Raji (cell line): ENCODE data around the gene GAS2L1.

Experiments
- POLR2A ChIP-seq: IDR thresholded peaks from 2 replicates; pipeline ENCODE4 v1.6.1; 2011; ENCODE audit warnings: low read depth, low read length, control low read depth; ENCODE audit not compliant: insufficient read depth

GAS2L1 gene

DNA sequence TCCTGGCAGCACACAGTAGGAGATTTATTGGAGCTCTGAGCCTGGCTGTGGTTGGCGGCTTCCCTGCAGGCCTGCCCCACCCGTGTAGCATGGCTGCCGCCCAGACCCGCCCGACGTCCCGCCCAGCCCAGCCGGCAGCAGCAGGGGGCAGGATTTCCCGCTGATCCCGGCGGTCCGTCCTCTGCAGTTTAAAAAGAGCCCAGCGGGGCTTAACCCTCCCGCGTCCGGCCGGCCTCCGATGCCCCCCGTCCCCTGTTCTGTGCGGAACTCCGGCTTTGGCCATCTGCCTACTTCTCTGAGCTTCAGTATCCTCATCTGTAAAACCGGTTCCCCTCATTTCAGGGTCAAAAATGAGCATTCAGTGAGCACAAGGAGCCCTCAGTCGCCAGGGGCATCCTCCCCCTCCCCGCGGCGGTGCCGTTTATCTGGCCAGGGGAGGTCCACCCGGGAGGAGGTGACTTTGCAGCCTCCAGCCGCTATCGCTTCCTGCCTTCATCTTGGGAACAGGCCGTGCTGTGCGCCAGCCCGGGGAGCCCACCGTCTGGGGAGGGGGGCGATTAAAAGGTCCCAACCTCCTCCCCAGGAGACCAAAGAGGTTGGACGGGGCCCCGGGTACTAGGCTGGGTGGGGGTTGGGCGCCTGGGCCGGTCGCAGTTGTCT, at the start of gene GAS2L1:
Gene GAS2L1, plus strand, starts transcription at position 476 of the 660 bp plus-strand sequence. CDS start 1,456 bp downstream, outside the sequence.
- no peak for TF ChIP-seq POLR2A

DNA sequence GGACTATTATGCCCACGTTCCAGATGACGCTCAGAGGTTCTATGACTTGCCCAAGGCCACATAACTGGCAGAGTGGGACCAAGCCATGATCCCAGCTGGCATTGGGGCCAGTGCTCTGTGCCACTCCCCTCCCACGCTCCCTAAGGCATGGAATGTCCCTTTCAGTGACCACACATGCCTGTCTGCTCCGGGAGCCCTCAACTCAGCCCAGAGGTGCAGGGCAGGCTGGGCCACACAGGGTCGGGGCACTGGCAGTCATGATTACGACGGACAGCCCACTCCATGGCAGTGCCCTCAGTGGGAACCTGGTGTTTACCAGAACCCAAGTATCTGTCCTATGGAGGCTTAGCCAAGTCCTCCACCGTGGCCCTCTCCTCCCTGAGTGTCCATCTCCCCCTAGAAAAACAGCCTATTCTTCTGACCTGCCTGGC, 48.7 kb upstream of the GAS2L1 start:
- no peak for TF ChIP-seq POLR2A

DNA sequence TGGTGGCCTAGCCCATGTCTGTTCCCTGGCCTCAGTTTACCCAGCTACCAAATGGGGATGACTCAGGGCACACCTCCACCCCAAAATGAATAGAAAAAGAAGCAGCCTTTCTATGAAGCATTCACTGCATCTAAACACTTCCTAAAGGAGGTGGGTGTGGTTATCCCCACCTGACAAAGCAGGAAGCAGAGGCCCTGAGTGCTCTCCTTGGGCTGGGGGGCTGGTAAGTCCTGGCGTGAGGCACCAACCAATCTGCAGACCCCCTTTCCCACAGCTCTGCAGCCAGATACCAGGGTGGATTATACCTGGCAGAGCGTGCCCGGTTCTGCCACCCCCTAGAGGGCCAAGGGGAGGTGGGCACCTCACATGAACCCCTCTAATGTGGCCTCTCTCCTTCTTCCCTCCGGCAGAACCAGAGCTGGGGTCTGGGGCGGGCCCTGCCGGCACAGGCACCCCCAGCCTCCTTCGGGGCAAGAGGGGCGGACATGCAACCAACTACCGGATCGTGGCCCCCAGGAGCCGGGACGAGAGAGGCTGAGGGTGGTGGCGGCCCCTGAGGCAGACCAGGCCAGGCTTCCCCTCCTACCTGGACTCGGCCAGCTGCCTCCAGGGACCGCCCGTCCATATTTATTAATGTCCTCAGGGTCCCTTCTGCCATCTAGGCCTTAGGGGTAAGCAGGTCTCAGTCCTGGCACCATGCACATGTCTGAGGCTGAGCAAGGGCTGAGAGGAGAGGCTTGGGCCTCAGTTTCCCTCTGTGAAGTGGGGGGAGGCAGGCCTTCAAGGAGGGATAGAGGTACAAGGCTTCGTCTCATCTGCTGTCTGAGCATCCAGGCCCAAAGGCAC, 47.8 kb upstream of the GAS2L1 start:
- no peak for TF ChIP-seq POLR2A

- TF ChIP-seq POLR2A = no peak
Observed at GRCh38 chr22:29259253-29259899, 47.1 kb upstream of the GAS2L1 start.

DNA sequence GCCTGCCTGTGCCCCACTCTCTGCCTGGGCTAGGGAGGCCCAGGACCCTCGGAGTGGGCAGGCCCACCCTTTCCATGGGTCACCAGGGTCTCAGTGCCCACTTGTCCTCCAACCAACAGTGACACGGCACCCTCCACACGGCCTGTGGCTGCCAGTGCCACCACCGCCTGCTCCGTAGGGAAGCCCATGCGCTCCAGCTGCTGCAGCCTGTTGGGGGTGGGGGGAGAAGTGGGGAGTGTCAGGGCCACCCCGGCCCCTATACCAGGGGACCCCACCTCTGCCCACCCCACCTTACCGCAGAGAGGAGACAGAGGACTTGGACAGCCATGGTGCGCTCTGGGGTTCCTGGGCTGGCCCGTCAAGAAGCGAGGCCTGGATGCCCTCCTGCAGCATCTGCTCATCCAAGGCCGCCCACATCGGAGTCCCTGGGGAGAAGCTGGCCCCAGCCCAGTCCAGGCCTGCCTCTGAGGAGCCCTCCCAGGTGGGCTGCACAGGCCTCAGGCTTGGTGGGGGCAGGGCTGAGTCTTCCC, 46.4 kb upstream of the GAS2L1 start:
- TF ChIP-seq POLR2A = no peak

- 0 out of 2 replicates have a peak, but pooled peaks have one; percentile 6 for TF ChIP-seq POLR2A
Observed at GRCh38 chr22:29260601-29261315, 45.7 kb upstream of the GAS2L1 start.

DNA sequence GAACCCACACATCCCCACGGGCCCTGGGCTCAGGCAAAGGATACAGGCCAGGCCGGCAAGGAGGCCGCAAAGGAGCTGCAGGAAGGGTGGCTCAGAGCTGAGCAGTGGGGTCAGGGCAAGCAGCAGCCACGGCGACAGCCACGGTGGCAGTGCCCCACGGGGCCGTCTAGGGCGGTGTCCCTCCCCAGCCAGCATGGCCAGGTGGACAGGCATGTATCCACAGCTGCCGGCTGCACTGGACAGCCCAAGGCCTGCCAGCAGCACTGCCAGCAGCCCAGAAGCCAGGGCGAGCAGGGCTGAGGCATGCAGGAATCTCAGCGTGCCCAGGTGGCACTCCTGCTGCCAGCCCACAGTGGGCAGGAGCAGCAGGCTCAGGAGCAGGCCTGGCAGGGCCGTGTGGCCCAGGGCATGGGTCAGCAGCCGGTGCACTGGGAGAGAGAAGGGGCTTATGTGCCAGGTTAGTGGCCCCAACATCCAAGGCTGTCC, 42.6 kb upstream of the GAS2L1 start:
- TF ChIP-seq POLR2A = no peak

- TF ChIP-seq POLR2A = no peak
Observed at GRCh38 chr22:29265305-29265704, 41.1 kb upstream of the GAS2L1 start.

DNA sequence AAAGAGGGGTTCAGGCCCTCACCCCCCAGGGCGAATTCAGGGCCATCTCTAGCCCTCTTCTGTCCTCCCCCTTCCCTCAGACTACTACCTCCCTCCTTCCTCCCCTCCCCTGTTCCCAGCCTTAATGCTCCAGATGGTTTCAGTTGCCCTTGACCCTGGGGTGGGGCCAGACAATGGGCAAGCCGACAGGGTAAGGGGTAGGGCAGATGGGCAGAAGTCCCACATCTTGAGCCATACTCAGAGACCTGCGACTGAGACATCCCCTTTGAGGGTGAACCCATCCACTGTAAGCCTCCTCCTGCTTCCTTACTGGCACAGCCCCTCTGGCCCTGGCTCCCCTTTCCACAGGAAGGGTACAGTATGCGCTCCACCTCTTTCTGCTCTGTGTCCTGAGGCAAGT, 40.5 kb upstream of the GAS2L1 start:
- no peak for TF ChIP-seq POLR2A

- TF ChIP-seq POLR2A = no peak
Observed at GRCh38 chr22:29266564-29267461, 39.6 kb upstream of the GAS2L1 start.

- TF ChIP-seq POLR2A = no peak
Observed at GRCh38 chr22:29267462-29267857, 39.0 kb upstream of the GAS2L1 start.

DNA sequence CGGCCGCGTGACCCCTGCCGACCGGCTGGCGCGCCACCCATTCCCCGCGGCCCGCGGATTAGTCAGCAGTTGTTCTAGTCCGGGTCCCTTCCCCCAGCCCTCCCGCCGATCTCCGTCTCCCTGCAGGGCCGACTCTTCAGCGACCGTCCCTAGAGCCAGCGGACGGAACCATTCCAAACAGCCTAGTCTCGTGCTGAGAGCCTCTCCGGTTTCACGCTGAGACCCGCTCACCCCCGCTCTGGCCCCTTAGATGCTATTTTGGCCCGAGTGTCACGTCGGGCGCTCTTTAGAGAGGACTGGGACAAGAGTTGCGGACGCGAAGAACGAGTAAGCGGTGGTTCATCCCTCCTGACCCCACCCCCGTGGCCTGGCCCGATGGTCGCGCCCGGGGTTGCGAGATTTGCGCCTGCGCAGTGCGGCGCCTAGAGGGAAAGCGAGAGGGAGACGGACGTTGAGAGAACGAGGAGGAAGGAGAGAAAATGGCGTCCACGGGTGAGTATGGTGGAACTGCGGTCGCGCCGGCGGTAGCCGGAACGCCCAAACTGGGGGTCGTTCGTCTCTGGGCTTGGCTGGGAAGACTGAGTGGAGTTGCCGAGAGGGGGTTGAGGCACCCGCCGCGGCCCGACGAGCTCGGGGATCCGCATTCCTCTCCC, 38.5 kb upstream of the GAS2L1 start, which contains the start of the genes EWSR1 and RHBDD3:
Gene EWSR1, plus strand, starts transcription at position 411 of the 653 bp plus-strand sequence. Its CDS starts 69 bp downstream, at position 480.
Gene RHBDD3, minus strand, starts transcription at position 124 of the 653 bp plus-strand sequence. CDS start 2,355 bp downstream, outside the sequence.
- peak; percentile 82 for TF ChIP-seq POLR2A

- no peak for TF ChIP-seq POLR2A
Observed at GRCh38 chr22:29268511-29269229, 37.8 kb upstream of the GAS2L1 start.

GRCh38 chr22:29269230-29269604, 37.2 kb upstream of the GAS2L1 start:
- no peak for TF ChIP-seq POLR2A
